Measurements from ENCODE around the gene KANSL1.

GRCh38 chr17:45997166-45997565 is 196.1 kb downstream of the KANSL1 start:
- no peak for TF ChIP-seq CTCF (IDR thresholded peaks at IDR 0.05; ENCODE audit: insufficient read depth, low read depth, low read length)
- no peak for TF ChIP-seq EZH2 (IDR thresholded peaks at IDR 0.05; ENCODE audit: insufficient read depth, low read length)
